AG04450 (cell line): Measurements from ENCODE around the gene PIGZ. TPM values are rescaled to one million over a fixed set of nuclear protein-coding genes. Genes with fewer than 3 reads are reported as not detected.

ENCODE experiments used
- CTCF ChIA-PET: fragments of 300-600, 350-600 bp; formaldehyde crosslinking; extraction: SDS; loops from one replicate; lab custom pipeline; 2022; ENCODE audit warnings: antibody characterized with exemption, inconsistent platforms; lab: Charles Lee
- POLR2A ChIA-PET: fragments of 350-600 bp; formaldehyde crosslinking; extraction: SDS; loops from one replicate; lab custom pipeline; 2021; ENCODE audit warnings: antibody characterized with exemption, inconsistent platforms; lab: Yijun Ruan, JAX
- DNase-seq: peaks from one replicate; pipeline ENCODE4 v3.0.0-alpha.2; 2011; ENCODE audit warnings: low read depth, low spot score
- H3K27ac ChIP-seq: one replicate; pipeline ENCODE4 v1.5.1; 2012; ENCODE audit warnings: low read depth, low read length, control low read depth
- H3K27me3 ChIP-seq: one replicate; pipeline ENCODE4 v1.6.0; 2012; ENCODE audit warnings: low read length; ENCODE audit not compliant: control insufficient read depth, insufficient read depth
- H3K4me3 ChIP-seq: 2 replicates; pipeline ENCODE4 v1.5.1; 2011; ENCODE audit warnings: mild to moderate bottlenecking, low read depth, low read length, control low read depth
- H3K9me3 ChIP-seq: 2 replicates; pipeline ENCODE4 v1.5.1; 2012; ENCODE audit warnings: low read length; ENCODE audit not compliant: control insufficient read depth, insufficient read depth
- polyA plus RNA-seq: library from polyadenylated mRNA; depleted of rRNA; stranded (reverse); fragments of >200 nt; gene quantifications from 2 replicates; pipeline ENCODE4 v1.2.3, GENCODE V29; 2011
- TF ChIP-seq, protein P1 (sequence below): IDR thresholded peaks from 2 replicates; pipeline ENCODE4 v1.5.1; 2011; ENCODE audit warnings: low read depth, low read length, control low read depth, inconsistent platforms

The PIGZ gene
- polyA plus RNA-seq, 1 experiment, result 0.15 TPM

DNA sequence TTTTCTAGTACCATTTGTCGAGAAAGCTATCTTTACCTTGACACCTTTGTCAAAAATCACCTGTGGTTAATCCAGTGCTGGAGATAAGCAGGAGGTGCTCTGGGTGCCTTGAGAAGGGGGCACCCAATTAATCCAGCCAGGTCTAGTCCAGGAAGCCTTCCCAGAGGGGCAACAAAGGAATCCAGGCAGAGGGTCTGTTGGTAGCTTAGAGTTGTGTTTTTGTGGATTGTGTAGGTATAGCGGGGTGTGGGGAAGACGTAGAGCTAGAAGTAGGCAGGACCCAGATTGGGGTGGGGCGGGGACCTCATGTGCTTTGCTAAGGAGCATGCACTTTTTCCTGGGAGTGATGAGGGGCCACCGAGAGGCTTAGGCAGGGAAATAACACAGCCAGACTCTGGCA lies 6.0 kb upstream of the PIGZ start:
- TF ChIP-seq, protein P1, sequence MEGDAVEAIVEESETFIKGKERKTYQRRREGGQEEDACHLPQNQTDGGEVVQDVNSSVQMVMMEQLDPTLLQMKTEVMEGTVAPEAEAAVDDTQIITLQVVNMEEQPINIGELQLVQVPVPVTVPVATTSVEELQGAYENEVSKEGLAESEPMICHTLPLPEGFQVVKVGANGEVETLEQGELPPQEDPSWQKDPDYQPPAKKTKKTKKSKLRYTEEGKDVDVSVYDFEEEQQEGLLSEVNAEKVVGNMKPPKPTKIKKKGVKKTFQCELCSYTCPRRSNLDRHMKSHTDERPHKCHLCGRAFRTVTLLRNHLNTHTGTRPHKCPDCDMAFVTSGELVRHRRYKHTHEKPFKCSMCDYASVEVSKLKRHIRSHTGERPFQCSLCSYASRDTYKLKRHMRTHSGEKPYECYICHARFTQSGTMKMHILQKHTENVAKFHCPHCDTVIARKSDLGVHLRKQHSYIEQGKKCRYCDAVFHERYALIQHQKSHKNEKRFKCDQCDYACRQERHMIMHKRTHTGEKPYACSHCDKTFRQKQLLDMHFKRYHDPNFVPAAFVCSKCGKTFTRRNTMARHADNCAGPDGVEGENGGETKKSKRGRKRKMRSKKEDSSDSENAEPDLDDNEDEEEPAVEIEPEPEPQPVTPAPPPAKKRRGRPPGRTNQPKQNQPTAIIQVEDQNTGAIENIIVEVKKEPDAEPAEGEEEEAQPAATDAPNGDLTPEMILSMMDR, result no peak
- Histone ChIP-seq H3K9me3 (peaks cover 3% of the 10 kb centered on the region), H3K27ac (no peak overlapping the region), H3K4me3 (no peak overlapping the region), H3K27me3 (peaks cover 6% of the 10 kb centered on the region)
- CTCF ChIA-PET, result interaction anchor here (1.5 kb wide), 1 partner anchor 213 kb away, joined by 3 read pairs; no protein-coding TSS in a partner anchor
- no peak for DNase-seq
- POLR2A ChIA-PET, result interaction anchor here (0.7 kb wide), 1 partner anchor 114 kb away, joined by 6 read pairs; no protein-coding TSS in a partner anchor

DNA sequence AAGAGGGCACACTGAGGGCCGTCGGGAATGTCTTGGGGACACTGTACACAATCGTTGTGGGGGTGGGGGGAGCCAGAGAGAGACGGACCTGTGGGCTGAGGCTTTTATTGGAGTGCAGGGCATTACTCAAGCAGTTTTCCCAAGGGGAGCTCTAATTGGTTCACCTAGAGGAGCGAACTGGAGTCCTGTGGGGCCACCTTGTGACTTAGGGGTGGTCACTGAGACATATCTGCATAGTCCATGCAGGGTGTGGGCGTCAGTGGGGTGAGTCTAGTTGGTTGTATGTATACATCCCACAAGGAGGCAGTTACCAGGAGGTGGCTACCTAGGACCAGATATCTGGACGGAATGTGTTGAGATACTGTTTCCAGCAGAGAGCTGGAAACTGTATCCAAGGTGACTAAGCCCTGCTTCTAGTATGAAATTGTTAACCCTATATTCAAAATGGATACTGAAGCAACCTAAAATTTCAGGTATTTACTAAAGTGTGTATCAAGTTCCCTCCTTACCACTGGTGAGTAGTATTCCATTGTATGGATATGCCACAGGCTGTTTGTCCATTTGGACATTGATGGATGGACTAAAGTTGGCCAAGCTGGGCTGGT lies 2.6 kb upstream of the PIGZ start:
- peaks cover 26% of the 10 kb centered on the region for H3K27me3 ChIP-seq
- POLR2A ChIA-PET, result no interaction called here
- peaks cover 3% of the 10 kb centered on the region for H3K9me3 ChIP-seq
- H3K27ac ChIP-seq, result no peak overlapping the region
- CTCF ChIA-PET, result interaction anchor here (0.7 to 1.7 kb wide), 4 partner anchors 103 to 362 kb away, joined by 3 to 6 read pairs (median 4); partner anchors contain the start of gene SENP5
- H3K4me3 ChIP-seq, result no peak overlapping the region
- DNase-seq, result no peak
- TF ChIP-seq, protein P1, result no peak

DNA sequence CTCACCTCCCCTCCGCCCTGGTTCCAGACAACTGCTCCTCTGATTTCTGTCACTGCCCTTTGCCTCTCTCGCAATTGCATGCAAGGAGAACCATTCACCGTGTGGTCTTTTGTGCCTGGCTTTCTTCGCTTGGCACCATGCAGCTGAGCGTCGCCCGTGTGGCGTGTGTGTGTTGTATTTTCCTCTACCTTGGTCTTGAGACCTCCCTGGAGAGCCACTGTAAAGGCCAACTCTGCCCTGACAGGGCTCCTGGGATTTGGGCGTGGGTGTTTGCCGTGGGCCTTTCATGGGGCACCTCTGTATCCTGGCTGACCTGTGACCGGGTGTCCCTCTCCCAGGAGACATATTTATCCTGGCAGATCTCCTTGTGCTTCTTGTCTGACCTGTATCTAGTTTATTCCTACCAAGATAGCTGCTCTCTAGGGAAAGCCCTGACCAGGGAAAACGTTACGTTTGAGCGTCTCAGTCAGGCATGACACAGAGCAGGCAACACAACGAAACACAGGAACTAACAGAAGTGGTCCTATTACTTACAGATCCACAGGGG lies 2.0 kb upstream of the PIGZ start:
- no peak for DNase-seq
- CTCF ChIA-PET, result interaction anchor here (0.6 to 1.7 kb wide), 5 partner anchors 20 to 361 kb away, joined by 3 to 5 read pairs (median 3); partner anchors contain the start of gene SENP5
- POLR2A ChIA-PET, result no interaction called here
- Histone ChIP-seq H3K27ac (no peak overlapping the region), H3K4me3 (no peak overlapping the region), H3K9me3 (peaks cover 3% of the 10 kb centered on the region), H3K27me3 (peaks cover 32% of the 10 kb centered on the region)
- TF ChIP-seq, protein P1, result no peak

DNA sequence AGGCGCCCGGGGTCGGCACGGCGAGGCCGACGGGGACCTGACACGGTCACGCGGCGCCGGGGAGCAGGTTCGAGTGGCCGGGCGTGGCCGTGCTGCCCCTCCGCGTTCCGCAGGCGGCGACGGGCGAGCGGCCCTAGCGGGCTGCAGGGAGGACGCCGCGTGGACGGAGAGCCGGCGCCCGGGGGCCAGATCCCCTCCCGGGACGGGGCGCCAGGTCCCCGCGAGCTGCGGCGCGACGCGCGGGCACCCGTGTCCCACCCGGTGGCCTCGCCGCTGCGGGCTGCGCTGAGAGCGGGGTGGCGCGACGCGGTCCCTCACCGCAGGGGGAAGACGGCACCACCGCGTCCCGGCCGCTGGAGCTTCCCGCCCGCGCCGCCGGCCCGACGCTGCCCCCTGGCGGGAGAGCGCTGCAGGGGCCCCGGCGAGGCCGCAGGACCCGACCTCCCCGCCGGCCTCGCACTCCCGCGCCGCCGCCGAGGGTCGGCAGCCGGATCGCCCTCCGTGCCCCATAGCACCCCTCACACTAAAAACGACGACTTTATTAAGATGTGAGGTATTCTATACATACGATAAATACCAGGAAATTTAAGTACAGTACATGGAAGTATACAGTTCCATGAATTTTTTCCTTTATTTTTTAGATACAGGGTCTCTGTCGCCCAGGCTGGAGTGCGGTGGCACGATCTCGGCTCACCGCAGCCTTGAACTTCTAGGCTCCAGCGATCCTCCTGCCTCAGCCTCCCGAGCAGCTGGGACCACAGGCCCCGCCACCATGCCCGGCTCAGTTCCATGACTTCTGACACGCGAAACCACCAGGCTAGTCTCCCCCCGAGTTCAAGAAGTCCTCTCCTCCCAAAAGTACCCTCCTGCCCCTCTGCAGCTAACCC lies 1.3 kb upstream of the PIGZ start:
- Histone ChIP-seq H3K27ac (no peak overlapping the region), H3K27me3 (peaks cover 39% of the 10 kb centered on the region), H3K4me3 (peak overlapping the region; percentile 58), H3K9me3 (peaks cover 3% of the 10 kb centered on the region)
- POLR2A ChIA-PET, result interaction anchor here (1.8 kb wide), 1 partner anchor 28 kb away, joined by 4 read pairs; the partner anchor contains the start of gene NCBP2
- TF ChIP-seq, protein P1, result no peak; the same call in 1 of the 2 replicates
- CTCF ChIA-PET, result interaction anchor here (0.6 to 1.7 kb wide), 6 partner anchors 15 to 336 kb away, joined by 3 to 5 read pairs (median 4); partner anchors contain the start of gene SENP5
- no peak for DNase-seq
